Sigmoid colon (tissue), 7 donors: ENCODE results near the gene ITGA2. TPM values are rescaled to one million over a fixed set of nuclear protein-coding genes. Genes with fewer than 3 reads are reported as not detected.

Experiments used
- DNase-seq: peaks from one replicate; pipeline ENCODE4 v3.0.0-alpha.2; 2019
- H3K27ac ChIP-seq, 4 donors: fragments of 200-600 bp; sonication (generic); one replicate each; pipeline ENCODE4 v1.5.1; 2016 to 2019; ENCODE audit warnings: mild to moderate bottlenecking in 1 of 4
- H3K27me3 ChIP-seq, 3 donors: fragments of 200-600 bp; sonication (generic); one replicate each; pipeline ENCODE4 v1.5.1; 2019; ENCODE audit warnings: mild to moderate bottlenecking in 1 of 3
- H3K36me3 ChIP-seq, 4 donors: fragments of 200-600 bp; sonication (generic); one replicate each; pipeline ENCODE4 v1.5.1; 2016 to 2019
- H3K4me1 ChIP-seq, 4 donors: fragments of 200-600 bp; sonication (generic); one replicate each; pipeline ENCODE4 v1.5.1; 2017 to 2019
- H3K4me3 ChIP-seq, 4 donors: fragments of 200-600 bp; sonication (generic); one replicate each; pipeline ENCODE4 v1.5.1; 2017 to 2019; ENCODE audit warnings: mild to moderate bottlenecking in 2 of 4, moderate library complexity in 1 of 4
- H3K9me3 ChIP-seq, 4 donors: fragments of 200-600 bp in 3 of 4; sonication (generic) in 3 of 4; one replicate each; pipeline versions ENCODE4 v1.5.1 to v1.6.1; 2013 to 2019
- CTCF ChIP-seq, 4 experiments: fragments of 450-650 bp in 3 of 4; fragments of 200-600 bp in 1 of 4; IDR thresholded peaks; one replicate each; pipeline ENCODE4 v1.5.1; 2016 to 2019; ENCODE audit warnings: antibody characterized with exemption in 4 of 4, mild to moderate bottlenecking in 3 of 4, moderate library complexity in 2 of 4
- EP300 ChIP-seq, 4 donors: sonication (generic); formaldehyde crosslinking; IDR thresholded peaks; one replicate each; pipeline ENCODE4 v1.6.1; 2017; ENCODE audit warnings: antibody characterized with exemption in 4 of 4
- POLR2A ChIP-seq, 2 donors: fragments of 450-650 bp; IDR thresholded peaks; one replicate each; pipeline ENCODE4 v1.6.1; 2016; ENCODE audit warnings: antibody characterized with exemption in 2 of 2, mild to moderate bottlenecking in 2 of 2, moderate library complexity in 2 of 2
- POLR2AphosphoS5 ChIP-seq, 4 donors: sonication (generic); formaldehyde crosslinking; IDR thresholded peaks; one replicate each; pipeline ENCODE4 v1.6.1; 2017; ENCODE audit warnings: antibody characterized with exemption in 4 of 4
- WGBS, 2 donors: extraction: QIAGEN DNeasy Blood & Tissue Kit; methylation state at CpG; one replicate each; pipeline ENCODE4 v1.1.7; 2013; 5-methylcytosine and 5-hydroxymethylcytosine counted together
- intact Hi-C: fragments of 100-400 bp; cut with DNase I; formaldehyde crosslinking; loops from one replicate; pipeline ENCODE4 v1.15.1; 2023
- polyA plus RNA-seq, 3 donors: library from polyadenylated mRNA; stranded (reverse); fragments of 200-250 nt; gene quantifications; one replicate each; pipeline ENCODE4 v1.2.3, GENCODE V29; 2013
- total RNA-seq, 4 donors: library from RNA; depleted of rRNA; stranded (reverse); fragments of >200 nt; gene quantifications; one replicate each; pipeline ENCODE4 v1.1.0, GENCODE V29; 2016
- donor health status: healthy with polysubstance abuse.
- donor health status: Bipolar disorder and iron deficiency.
- donor health status: healthy.

Gene ITGA2
- total and polyA plus RNA-seq, 7 donors: 0.60 to 4.9 (median 1.4) TPM

GRCh38 chr5:53027913-53028312 is 38.8 kb downstream of the ITGA2 start:
- no peaks in the 10 kb centered on the region for H3K27me3 ChIP-seq
- H3K36me3 ChIP-seq: no peaks in the 10 kb centered on the region
- H3K27ac ChIP-seq: no peak overlapping the region
- WGBS, 2 donors: 70 to 85% methylated on average over 4 of the region's 4 CpGs
- TF ChIP-seq POLR2AphosphoS5 (IDR thresholded peaks at IDR 0.05) (no peak), POLR2A (IDR thresholded peaks at IDR 0.05) (no peak), EP300 (IDR thresholded peaks at IDR 0.05) (no peak), CTCF (IDR thresholded peaks at IDR 0.05) (no peak)
- intact Hi-C loops: no loop called here
- H3K4me1 ChIP-seq: peaks cover 0 to 21% (median 15%) of the 10 kb centered on the region in 4 donors
- H3K9me3 ChIP-seq: no peaks in the 10 kb centered on the region
- H3K4me3 ChIP-seq: no peak overlapping the region
- DNase-seq: no peak

GRCh38 chr5:53029608-53030007 is 40.5 kb downstream of the ITGA2 start:
- H3K4me3 ChIP-seq: no peak overlapping the region
- no peaks in the 10 kb centered on the region for H3K9me3 ChIP-seq
- DNase-seq: no peak
- intact Hi-C loops: no loop called here
- H3K4me1 ChIP-seq: peaks cover 0 to 21% (median 15%) of the 10 kb centered on the region in 4 donors
- no peaks in the 10 kb centered on the region for H3K36me3 ChIP-seq
- TF ChIP-seq POLR2AphosphoS5 (IDR thresholded peaks at IDR 0.05) (no peak), POLR2A (IDR thresholded peaks at IDR 0.05) (no peak), CTCF (IDR thresholded peaks at IDR 0.05) (no peak), EP300 (IDR thresholded peaks at IDR 0.05) (no peak)
- no peaks in the 10 kb centered on the region for H3K27me3 ChIP-seq
- 89 to 93% methylated on average over 1 of the region's 1 CpG for WGBS, 2 donors
- no peak overlapping the region for H3K27ac ChIP-seq

GRCh38 chr5:53030893-53031292 is 41.7 kb downstream of the ITGA2 start:
- Histone ChIP-seq H3K27ac (peak overlapping the region in 2 of 4 donors; percentile 14 to 37), H3K9me3 (no peaks in the 10 kb centered on the region), H3K27me3 (no peaks in the 10 kb centered on the region), H3K4me3 (no peak overlapping the region), H3K36me3 (no peaks in the 10 kb centered on the region), H3K4me1 (peaks cover 0 to 21% (median 15%) of the 10 kb centered on the region in 4 donors)
- TF ChIP-seq EP300 (IDR thresholded peaks at IDR 0.05): no peak
- TF ChIP-seq POLR2A (IDR thresholded peaks at IDR 0.05): no peak
- TF ChIP-seq POLR2AphosphoS5 (IDR thresholded peaks at IDR 0.05): no peak
- no peak for TF ChIP-seq CTCF (IDR thresholded peaks at IDR 0.05)
- DNase-seq: no peak
- intact Hi-C loops: no loop called here
- WGBS, 2 donors: 27 to 67% methylated on average over 2 of the region's 2 CpGs

- Histone ChIP-seq H3K27ac (peak overlapping the region in 3 of 4 donors; percentile 14 to 37 (median 33)), H3K4me1 (peaks cover 0 to 23% (median 16%) of the 10 kb centered on the region in 4 donors), H3K4me3 (no peak overlapping the region), H3K36me3 (no peaks in the 10 kb centered on the region), H3K27me3 (no peaks in the 10 kb centered on the region), H3K9me3 (no peaks in the 10 kb centered on the region)
- WGBS, 2 donors: 8 to 34% methylated on average over 4 of the region's 4 CpGs
- TF ChIP-seq POLR2A (IDR thresholded peaks at IDR 0.05) (no peak), CTCF (IDR thresholded peaks at IDR 0.05) (no peak), POLR2AphosphoS5 (IDR thresholded peaks at IDR 0.05) (no peak), EP300 (IDR thresholded peaks at IDR 0.05) (no peak)
- intact Hi-C loops: no loop called here
- DNase-seq: no peak
Observed at GRCh38 chr5:53031695-53032096, 42.5 kb downstream of the ITGA2 start.

GRCh38 chr5:53032188-53032587 is 43.0 kb downstream of the ITGA2 start:
- WGBS, 2 donors: 19 to 43% methylated on average over 2 of the region's 2 CpGs
- H3K4me3 ChIP-seq: no peak overlapping the region
- intact Hi-C loops: no loop called here
- H3K4me1 ChIP-seq: peaks cover 0 to 28% (median 18%) of the 10 kb centered on the region in 4 donors
- no peak for TF ChIP-seq CTCF (IDR thresholded peaks at IDR 0.05)
- no peak for TF ChIP-seq POLR2A (IDR thresholded peaks at IDR 0.05)
- no peaks in the 10 kb centered on the region for H3K36me3 ChIP-seq
- no peaks in the 10 kb centered on the region for H3K9me3 ChIP-seq
- DNase-seq: no peak
- H3K27ac ChIP-seq: peak overlapping the region in 2 of 4 donors; percentile 14 to 37
- no peaks in the 10 kb centered on the region for H3K27me3 ChIP-seq
